ENCODE results near the gene CCDC85B.

CCDC85B gene

GRCh38 chr11:65857853-65858680 is 32.4 kb upstream of the CCDC85B start, which contains the start of gene CFL1:
Gene CFL1 (minus strand): TSS chr11:65858180. CDS start chr11:65858099, 81 bp downstream.
- peak; percentile 98 for DNase-seq

GRCh38 chr11:65858681-65859087 is 31.8 kb upstream of the CCDC85B start:
- DNase-seq = no peak

- DNase-seq = peak; percentile 99
Observed at GRCh38 chr11:65859095-65859811, 31.2 kb upstream of the CCDC85B start.

- no peak for DNase-seq
Observed at GRCh38 chr11:65859812-65860277, 30.6 kb upstream of the CCDC85B start.

GRCh38 chr11:65860278-65861164 is 30.0 kb upstream of the CCDC85B start, which contains the start of gene MUS81:
Gene MUS81 (plus strand): TSS chr11:65860433. CDS start chr11:65860754, 321 bp downstream.
- DNase-seq = peak; percentile 95

- DNase-seq = no peak
Observed at GRCh38 chr11:65861165-65861505, 29.3 kb upstream of the CCDC85B start.

- no peak for DNase-seq
Observed at GRCh38 chr11:65861533-65862183, 28.8 kb upstream of the CCDC85B start.

GRCh38 chr11:65862191-65862735 is 28.2 kb upstream of the CCDC85B start:
- no peak for DNase-seq

GRCh38 chr11:65862941-65863888 is 27.3 kb upstream of the CCDC85B start:
- DNase-seq = peak; percentile 7

GRCh38 chr11:65863889-65864705 is 26.4 kb upstream of the CCDC85B start:
- DNase-seq = peak; percentile 6

GRCh38 chr11:65864706-65865471 is 25.6 kb upstream of the CCDC85B start:
- DNase-seq = peak; percentile 7

- DNase-seq = no peak
Observed at GRCh38 chr11:65865550-65866172, 24.8 kb upstream of the CCDC85B start.

- DNase-seq = no peak
Observed at GRCh38 chr11:65866509-65867283, 23.8 kb upstream of the CCDC85B start.

- DNase-seq = peak; percentile 37
Observed at GRCh38 chr11:65867284-65868071, 23.0 kb upstream of the CCDC85B start.

GRCh38 chr11:65868076-65868667 is 22.3 kb upstream of the CCDC85B start:
- DNase-seq = no peak

- no peak for DNase-seq
Observed at GRCh38 chr11:65868907-65869306, 21.6 kb upstream of the CCDC85B start.
